Esophagus muscularis mucosa (tissue), 4 donors: ENCODE data around the gene TMEM255B. TPM values are rescaled to one million over a fixed set of nuclear protein-coding genes. Genes with fewer than 3 reads are reported as not detected.
"Not testable (repeated sequence)": the region's sequence is repeated elsewhere in the genome, so short reads cannot be mapped to it uniquely, and the experiment has no call there.

Experiments
- DNase-seq: peaks from one replicate; pipeline ENCODE4 v3.0.0-alpha.2; 2017; ENCODE audit errors: extremely low spot score
- H3K27ac ChIP-seq, 4 donors: fragments of 200-600 bp; sonication (generic); replicated peaks in 1 of 4; 1 replicate in 3 of 4; 2 replicates in 1 of 4; pipeline ENCODE4 v1.5.1; 2016 to 2019; ENCODE audit warnings: mild to moderate bottlenecking in 1 of 4
- H3K27me3 ChIP-seq, 4 donors: fragments of 200-600 bp; sonication (generic); one replicate each; pipeline versions ENCODE4 v1.5.1 to v1.6.0; 2016 to 2019
- H3K36me3 ChIP-seq, 4 donors: fragments of 200-600 bp; sonication (generic); one replicate each; pipeline ENCODE4 v1.5.1; 2016 to 2019
- H3K4me1 ChIP-seq, 4 donors: fragments of 200-600 bp; sonication (generic); one replicate each; pipeline ENCODE4 v1.5.1; 2016 to 2019
- H3K4me3 ChIP-seq, 4 donors: fragments of 200-600 bp; sonication (generic); 1 replicate in 2 of 4; 2 replicates in 2 of 4; pipeline ENCODE4 v1.5.1; 2016 to 2019; ENCODE audit warnings: mild to moderate bottlenecking in 4 of 4, moderate library complexity in 1 of 4
- H3K9me3 ChIP-seq, 4 donors: fragments of 200-600 bp; sonication (generic); 1 replicate in 3 of 4; 2 replicates in 1 of 4; pipeline ENCODE4 v1.5.1; 2016 to 2019
- EP300 ChIP-seq: sonication (generic); formaldehyde crosslinking; IDR thresholded peaks from one replicate; pipeline ENCODE4 v1.6.1; 2017; ENCODE audit warnings: antibody characterized with exemption
- POLR2A ChIP-seq: fragments of 450-650 bp; IDR thresholded peaks from one replicate; pipeline ENCODE4 v1.6.1; 2017; ENCODE audit warnings: antibody characterized with exemption, moderate library complexity, mild to moderate bottlenecking, low read depth
- POLR2AphosphoS5 ChIP-seq, 2 donors: sonication (generic); formaldehyde crosslinking; IDR thresholded peaks; one replicate each; pipeline ENCODE4 v1.6.1; 2017; ENCODE audit warnings: antibody characterized with exemption in 2 of 2
- WGBS: methylation state at CpG from one replicate; pipeline ENCODE4 v1.1.5; 2018; 5-methylcytosine and 5-hydroxymethylcytosine counted together
- intact Hi-C: fragments of 100-400 bp; cut with DNase I; formaldehyde crosslinking; loops from one replicate; pipeline ENCODE4 v1.15.1; 2023
- total RNA-seq, 4 donors: library from RNA; depleted of rRNA; stranded (reverse); fragments of >200 nt; gene quantifications; one replicate each; pipeline versions ENCODE4 v1.1.0 to v1.2.1, GENCODE V29; 2016
- TF ChIP-seq, protein P1 (sequence below), 3 experiments: fragments of 200-600 bp in 2 of 3; fragments of 450-650 bp in 1 of 3; sonication (generic) in 2 of 3; IDR thresholded peaks; one replicate each; pipeline ENCODE4 v1.5.1; 2017 to 2019; ENCODE audit warnings: antibody characterized with exemption in 3 of 3, mild to moderate bottlenecking in 2 of 3, moderate library complexity in 1 of 3

Gene TMEM255B
- total RNA-seq, 4 donors from 2014 or later = 4.1 to 12.3 (median 10.7) TPM

GRCh38 chr13:113724780-113725315 is 34.2 kb upstream of the TMEM255B start:
- H3K27ac ChIP-seq = peak overlapping the region; percentile 44 to 76 (median 72)
- intact Hi-C loops = no loop called here

GRCh38 chr13:113725329-113726105 is 33.5 kb upstream of the TMEM255B start:
- intact Hi-C loops, H3K27me3 ChIP-seq, H3K36me3 ChIP-seq, H3K9me3 ChIP-seq, DNase-seq: not testable (repeated sequence)
- WGBS = no CpG with 5 or more reads among the region's 75 CpGs
- H3K4me3 ChIP-seq = peak overlapping the region; percentile 46 to 61 (median 53)
- peaks cover 7 to 36% (median 23%) of the 10 kb centered on the region in 4 donors for H3K4me1 ChIP-seq
- peak overlapping the region; percentile 44 to 76 (median 72) for H3K27ac ChIP-seq

More at GRCh38 chr13:113724780-113725315, 34.2 kb upstream of the TMEM255B start:
- Histone ChIP-seq H3K36me3 (no peaks in the 10 kb centered on the region), H3K9me3 (no peaks in the 10 kb centered on the region), H3K4me3 (peak overlapping the region; percentile 46 to 61 (median 53)), H3K27me3 (peaks cover 0 to 4% (median 0%) of the 10 kb centered on the region in 4 donors), H3K4me1 (peaks cover 7 to 36% (median 23%) of the 10 kb centered on the region in 4 donors)
- TF ChIP-seq, protein P1, sequence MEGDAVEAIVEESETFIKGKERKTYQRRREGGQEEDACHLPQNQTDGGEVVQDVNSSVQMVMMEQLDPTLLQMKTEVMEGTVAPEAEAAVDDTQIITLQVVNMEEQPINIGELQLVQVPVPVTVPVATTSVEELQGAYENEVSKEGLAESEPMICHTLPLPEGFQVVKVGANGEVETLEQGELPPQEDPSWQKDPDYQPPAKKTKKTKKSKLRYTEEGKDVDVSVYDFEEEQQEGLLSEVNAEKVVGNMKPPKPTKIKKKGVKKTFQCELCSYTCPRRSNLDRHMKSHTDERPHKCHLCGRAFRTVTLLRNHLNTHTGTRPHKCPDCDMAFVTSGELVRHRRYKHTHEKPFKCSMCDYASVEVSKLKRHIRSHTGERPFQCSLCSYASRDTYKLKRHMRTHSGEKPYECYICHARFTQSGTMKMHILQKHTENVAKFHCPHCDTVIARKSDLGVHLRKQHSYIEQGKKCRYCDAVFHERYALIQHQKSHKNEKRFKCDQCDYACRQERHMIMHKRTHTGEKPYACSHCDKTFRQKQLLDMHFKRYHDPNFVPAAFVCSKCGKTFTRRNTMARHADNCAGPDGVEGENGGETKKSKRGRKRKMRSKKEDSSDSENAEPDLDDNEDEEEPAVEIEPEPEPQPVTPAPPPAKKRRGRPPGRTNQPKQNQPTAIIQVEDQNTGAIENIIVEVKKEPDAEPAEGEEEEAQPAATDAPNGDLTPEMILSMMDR (IDR thresholded peaks at IDR 0.05) = peak; percentile 77 to 86 (median 85)
- TF ChIP-seq EP300 (no peak), POLR2AphosphoS5 (IDR thresholded peaks at IDR 0.05) (peak in 1 of 2 donors; percentile 38), POLR2A (no peak)
- 10% methylated on average over 11 of the region's 36 CpGs for WGBS
- DNase-seq = no peak

DNA sequence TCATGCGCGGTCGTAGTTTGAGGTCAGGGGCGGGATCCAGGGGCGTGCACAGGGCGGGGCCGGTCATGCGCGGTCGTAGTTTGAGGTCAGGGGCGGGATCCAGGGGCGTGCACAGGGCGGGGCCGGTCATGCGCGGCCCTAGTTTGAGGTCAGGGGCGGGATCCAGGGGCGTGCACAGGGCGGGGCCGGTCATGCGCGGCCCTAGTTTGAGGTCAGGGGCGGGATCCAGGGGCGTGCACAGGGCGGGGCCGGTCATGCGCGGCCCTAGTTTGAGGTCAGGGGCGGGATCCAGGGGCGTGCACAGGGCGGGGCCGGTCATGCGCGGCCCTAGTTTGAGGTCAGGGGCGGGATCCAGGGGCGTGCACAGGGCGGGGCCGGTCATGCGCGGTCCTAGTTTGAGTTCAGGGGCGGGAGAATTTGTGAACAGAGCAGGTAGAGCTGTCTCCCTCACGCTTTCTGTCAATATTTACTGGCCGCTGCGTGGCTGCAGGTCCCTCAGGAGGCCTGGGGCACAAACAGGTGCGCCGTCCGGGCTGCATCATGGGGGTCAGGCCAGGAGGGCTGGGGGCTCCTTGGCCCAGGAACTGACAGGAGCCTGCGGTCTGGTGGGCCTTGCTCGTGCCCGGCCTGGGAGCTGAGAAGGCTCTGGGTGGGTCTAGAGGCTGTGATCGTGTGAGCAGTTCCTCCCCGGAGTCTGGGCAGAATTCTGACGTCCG is 32.8 kb upstream of the TMEM255B start:
- peak overlapping the region in 3 of 4 donors; percentile 34 to 74 (median 59) for H3K27ac ChIP-seq
- H3K9me3 ChIP-seq, H3K36me3 ChIP-seq, H3K27me3 ChIP-seq, intact Hi-C loops, DNase-seq: not testable (repeated sequence)
- H3K4me1 ChIP-seq = peaks cover 7 to 36% (median 23%) of the 10 kb centered on the region in 4 donors
- WGBS = 53% methylated on average over 11 of the region's 54 CpGs
- H3K4me3 ChIP-seq = peak overlapping the region in 2 of 4 donors; percentile 31 to 37

- Histone ChIP-seq H3K9me3 (no peaks in the 10 kb centered on the region), H3K4me3 (no peak overlapping the region), H3K27me3 (peaks cover 0 to 6% (median 0%) of the 10 kb centered on the region in 4 donors), H3K4me1 (peaks cover 7 to 36% (median 23%) of the 10 kb centered on the region in 4 donors), H3K36me3 (no peaks in the 10 kb centered on the region), H3K27ac (peak overlapping the region in 2 of 4 donors; percentile 34 to 74)
- DNase-seq = no peak
- WGBS = 79% methylated on average over 5 of the region's 10 CpGs
- intact Hi-C loops = no loop called here
- no peak for TF ChIP-seq POLR2A
- TF ChIP-seq EP300 = no peak
- TF ChIP-seq POLR2AphosphoS5 (IDR thresholded peaks at IDR 0.05) = no peak
- TF ChIP-seq, protein P1 (IDR thresholded peaks at IDR 0.05) = no peak
Observed at GRCh38 chr13:113726961-113727411, 32.0 kb upstream of the TMEM255B start.

GRCh38 chr13:113728571-113729054 is 30.4 kb upstream of the TMEM255B start:
- TF ChIP-seq POLR2AphosphoS5 (IDR thresholded peaks at IDR 0.05) = no peak
- TF ChIP-seq POLR2A = no peak
- TF ChIP-seq, protein P1 (IDR thresholded peaks at IDR 0.05) = no peak
- no peak for TF ChIP-seq EP300
- intact Hi-C loops = no loop called here
- peaks cover 7 to 36% (median 22%) of the 10 kb centered on the region in 4 donors for H3K4me1 ChIP-seq
- no peaks in the 10 kb centered on the region for H3K36me3 ChIP-seq
- peaks cover 0 to 6% (median 0%) of the 10 kb centered on the region in 4 donors for H3K27me3 ChIP-seq
- WGBS = 94% methylated on average over 16 of the region's 16 CpGs
- H3K9me3 ChIP-seq = no peaks in the 10 kb centered on the region
- no peak overlapping the region for H3K4me3 ChIP-seq
- no peak overlapping the region for H3K27ac ChIP-seq
- DNase-seq = no peak
